ENCODE data around the gene NKD1. TPM values are rescaled to one million over a fixed set of nuclear protein-coding genes. Genes with fewer than 3 reads are reported as not detected.
A peak's percentile ranks its signal among the peaks of the same experiment; 100 is the strongest.

Gene NKD1
- polyA plus RNA-seq, 1 experiment = not detected

- peaks cover 3% of the 10 kb centered on the region for H3K27me3 ChIP-seq (ENCODE audit: control insufficient read depth, insufficient read depth, low read length)
- ChIA-PET CTCF (interaction anchor here (1.2 kb wide), 1 partner anchor 40 kb away, joined by 5 read pairs; no protein-coding TSS in a partner anchor), POLR2A (interaction anchor here (0.6 kb wide), 1 partner anchor 40 kb away, joined by 3 read pairs; no protein-coding TSS in a partner anchor)
- no peak for DNase-seq (ENCODE audit: low read depth, low spot score)
- H3K27ac ChIP-seq (ENCODE audit: low read depth, low read length) = no peak overlapping the region
- no peak for TF ChIP-seq CTCF (IDR thresholded peaks at IDR 0.05; ENCODE audit: low read depth, low read length)
- no peak overlapping the region for H3K4me3 ChIP-seq (ENCODE audit: low read depth, low read length)
- no peaks in the 10 kb centered on the region for H3K9me3 ChIP-seq (ENCODE audit: control insufficient read depth, insufficient read depth, low read length)
These were observed 77.2 kb downstream of the NKD1 start for GRCh38 chr16:50625374-50625773.

- CTCF ChIA-PET = interaction anchor here (1.4 to 1.7 kb wide), 2 partner anchors 33 to 180 kb away, joined by 3 to 6 read pairs; no protein-coding TSS in a partner anchor
- POLR2A ChIA-PET = no interaction called here
- no peak for DNase-seq (ENCODE audit: low read depth, low spot score)
- Histone ChIP-seq H3K27ac (ENCODE audit: low read depth, low read length) (no peak overlapping the region), H3K4me3 (ENCODE audit: low read depth, low read length) (no peak overlapping the region), H3K27me3 (ENCODE audit: control insufficient read depth, insufficient read depth, low read length) (peaks cover 3% of the 10 kb centered on the region), H3K9me3 (ENCODE audit: control insufficient read depth, insufficient read depth, low read length) (no peaks in the 10 kb centered on the region)
- TF ChIP-seq CTCF (IDR thresholded peaks at IDR 0.05; ENCODE audit: low read depth, low read length) = no peak
These were observed 78.7 kb downstream of the NKD1 start for GRCh38 chr16:50626868-50627267.

DNA sequence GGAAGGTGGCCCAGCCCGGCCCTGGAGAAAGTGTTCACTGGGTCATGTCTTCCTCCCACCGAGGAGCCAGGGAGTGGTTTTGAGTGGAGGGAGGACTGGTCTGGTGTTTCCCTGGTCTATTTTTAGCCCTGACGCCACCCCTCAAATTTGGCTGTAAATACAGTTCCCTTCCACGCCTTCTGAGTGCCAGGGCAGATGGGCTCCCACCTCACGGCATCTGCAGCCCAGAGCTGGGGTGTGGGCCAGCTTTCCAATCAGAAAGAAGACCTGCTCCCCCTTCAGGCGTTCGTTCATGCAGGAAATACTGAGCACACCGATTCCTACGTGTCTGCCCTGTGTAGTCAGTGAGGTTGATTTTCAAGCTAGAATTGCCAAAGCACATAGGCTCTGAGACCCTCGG is 79.2 kb downstream of the NKD1 start:
- DNase-seq (ENCODE audit: low read depth, low spot score) = no peak
- no peaks in the 10 kb centered on the region for H3K9me3 ChIP-seq (ENCODE audit: control insufficient read depth, insufficient read depth, low read length)
- ChIA-PET POLR2A (no interaction called here), CTCF (interaction anchor here (1.4 to 1.7 kb wide), 2 partner anchors 33 to 179 kb away, joined by 3 to 6 read pairs; no protein-coding TSS in a partner anchor)
- no peak overlapping the region for H3K27ac ChIP-seq (ENCODE audit: low read depth, low read length)
- H3K27me3 ChIP-seq (ENCODE audit: control insufficient read depth, insufficient read depth, low read length) = peaks cover 3% of the 10 kb centered on the region
- peak; percentile 22; the same call in 1 of the 2 replicates for TF ChIP-seq CTCF (IDR thresholded peaks at IDR 0.05; ENCODE audit: low read depth, low read length)
- H3K4me3 ChIP-seq (ENCODE audit: low read depth, low read length) = no peak overlapping the region

DNA sequence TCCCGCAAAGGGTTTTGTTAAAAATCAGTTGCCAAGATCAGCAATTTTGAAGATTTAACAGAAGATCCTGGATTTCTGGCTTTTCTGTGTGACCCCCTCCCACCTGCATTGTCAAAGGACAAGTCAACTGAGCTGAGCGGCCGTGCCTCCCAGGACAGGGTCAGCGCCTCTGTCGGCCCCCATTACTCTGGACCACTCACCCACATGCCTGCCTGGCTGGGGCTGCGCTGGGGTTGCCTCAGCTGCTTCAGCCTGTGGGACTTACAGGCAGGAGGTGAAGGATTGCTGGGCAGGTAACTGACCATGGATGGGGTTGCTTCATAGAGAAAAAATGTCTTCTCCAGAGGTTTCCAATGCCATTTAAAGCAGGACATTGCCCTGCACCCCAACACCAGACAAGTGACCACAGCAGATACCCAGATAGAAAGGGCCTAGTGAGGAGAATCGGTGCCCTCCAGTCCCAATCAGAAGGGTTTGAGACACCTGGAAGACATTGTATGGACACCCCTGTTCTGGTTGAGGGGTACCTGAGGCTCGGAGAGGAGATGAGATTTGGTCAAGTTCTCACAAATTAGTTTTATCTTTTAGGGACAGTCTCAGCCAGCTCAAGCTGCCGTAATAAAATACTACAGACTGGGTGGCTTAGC is 80.1 kb downstream of the NKD1 start:
- DNase-seq (ENCODE audit: low read depth, low spot score) = no peak
- Histone ChIP-seq H3K9me3 (ENCODE audit: control insufficient read depth, insufficient read depth, low read length) (no peaks in the 10 kb centered on the region), H3K27me3 (ENCODE audit: control insufficient read depth, insufficient read depth, low read length) (peaks cover 3% of the 10 kb centered on the region), H3K4me3 (ENCODE audit: low read depth, low read length) (no peak overlapping the region), H3K27ac (ENCODE audit: low read depth, low read length) (no peak overlapping the region)
- ChIA-PET POLR2A (no interaction called here), CTCF (interaction anchor here (0.6 to 1.7 kb wide), 3 partner anchors 34 to 526 kb away, joined by 3 to 6 read pairs (median 5); no protein-coding TSS in a partner anchor)
- no peak for TF ChIP-seq CTCF (IDR thresholded peaks at IDR 0.05; ENCODE audit: low read depth, low read length)

- Histone ChIP-seq H3K27me3 (ENCODE audit: control insufficient read depth, insufficient read depth, low read length) (peaks cover 3% of the 10 kb centered on the region), H3K9me3 (ENCODE audit: control insufficient read depth, insufficient read depth, low read length) (no peaks in the 10 kb centered on the region; the same call in 1 of the 2 replicates), H3K4me3 (ENCODE audit: low read depth, low read length) (no peak overlapping the region), H3K27ac (ENCODE audit: low read depth, low read length) (no peak overlapping the region)
- DNase-seq (ENCODE audit: low read depth, low spot score) = no peak
- no peak for TF ChIP-seq CTCF (IDR thresholded peaks at IDR 0.05; ENCODE audit: low read depth, low read length)
- POLR2A ChIA-PET = no interaction called here
- CTCF ChIA-PET = no interaction called here
These were observed 81.1 kb downstream of the NKD1 start for GRCh38 chr16:50629334-50629733.
